Keratinocyte (primary cell): ENCODE data around the gene RNF150. TPM values are rescaled to one million over a fixed set of nuclear protein-coding genes. Genes with fewer than 3 reads are reported as not detected.

ENCODE experiments used
- DNase-seq: peaks from one replicate; pipeline ENCODE4 v3.0.0-alpha.2; 2011; ENCODE audit warnings: low read depth, missing footprints, low spot score
- FAIRE-seq: peaks from 2 replicates; lab custom pipeline; 2011; peaks lifted over from hg19 to GRCh38; lab: Jason Lieb, UNC
- H2AFZ ChIP-seq: 2 replicates; pipeline ENCODE4 v1.6.0; 2012; ENCODE audit warnings: low read length, control low read depth, inconsistent platforms; ENCODE audit not compliant: control insufficient read depth
- H3K27ac ChIP-seq: 2 replicates; pipeline ENCODE4 v1.5.1; 2011; ENCODE audit warnings: low read length; ENCODE audit not compliant: control insufficient read depth, insufficient read depth
- H3K27me3 ChIP-seq: 3 replicates; pipeline ENCODE4 v1.6.0; 2011; ENCODE audit warnings: low read length; ENCODE audit not compliant: control insufficient read depth, insufficient read depth; ENCODE audit errors: extremely low read depth
- H3K36me3 ChIP-seq, 2 experiments: 2 replicates in 1 of 2; 3 replicates in 1 of 2; pipeline ENCODE4 v1.5.1; 2011; ENCODE audit warnings: low read length in 2 of 2, mild to moderate bottlenecking in 1 of 2; ENCODE audit not compliant: control insufficient read depth in 2 of 2, insufficient read depth in 2 of 2; ENCODE audit errors: extremely low read depth in 1 of 2
- H3K4me1 ChIP-seq: 3 replicates; pipeline ENCODE4 v1.5.1; 2011; ENCODE audit warnings: low read length; ENCODE audit not compliant: control insufficient read depth, insufficient read depth; ENCODE audit errors: extremely low read depth
- H3K4me2 ChIP-seq: 3 replicates; pipeline ENCODE4 v1.6.0; 2011; ENCODE audit warnings: low read depth, low read length; ENCODE audit not compliant: control insufficient read depth, insufficient read depth; ENCODE audit errors: extremely low read depth
- H3K4me3 ChIP-seq, 3 experiments: fragments of 200-600 bp in 1 of 3; sonication (generic) in 1 of 3; 2 replicates in 2 of 3; 3 replicates in 1 of 3; pipeline ENCODE4 v1.5.1; 2011 to 2016; ENCODE audit warnings: low read length in 3 of 3, mild to moderate bottlenecking in 3 of 3, control low read depth in 2 of 3, inconsistent platforms in 1 of 3, low read depth in 1 of 3, mixed read lengths in 1 of 3, mixed run types in 1 of 3, moderate library complexity in 1 of 3; ENCODE audit not compliant: control insufficient read depth in 2 of 3, insufficient read depth in 2 of 3; ENCODE audit errors: extremely low read depth in 1 of 3
- H3K79me2 ChIP-seq: 2 replicates; pipeline ENCODE4 v1.6.0; 2012; ENCODE audit warnings: low read length; ENCODE audit not compliant: control insufficient read depth, insufficient read depth
- H3K9ac ChIP-seq: 3 replicates; pipeline ENCODE4 v1.6.0; 2011; ENCODE audit warnings: low read length; ENCODE audit not compliant: control insufficient read depth, insufficient read depth; ENCODE audit errors: extremely low read depth
- H3K9me1 ChIP-seq: 3 replicates; pipeline ENCODE4 v1.6.0; 2011; ENCODE audit warnings: low read length; ENCODE audit not compliant: control insufficient read depth, insufficient read depth; ENCODE audit errors: extremely low read depth
- H3K9me3 ChIP-seq: 2 replicates; pipeline ENCODE4 v1.5.1; 2012; ENCODE audit warnings: low read depth, low read length; ENCODE audit not compliant: control insufficient read depth
- H4K20me1 ChIP-seq: 3 replicates; pipeline ENCODE4 v1.6.0; 2011; ENCODE audit warnings: low read length; ENCODE audit not compliant: control insufficient read depth, insufficient read depth; ENCODE audit errors: extremely low read depth
- EZH2 ChIP-seq: IDR thresholded peaks from one replicate; pipeline ENCODE4 v1.6.1; 2012; ENCODE audit warnings: inconsistent platforms, mild to moderate bottlenecking, low read length, moderate library complexity
- dilution Hi-C: fragments of 300-500 bp; cut with MboI; formaldehyde crosslinking; loops from one replicate; pipeline ENCODE4 v1.7.0; 2020; ENCODE audit warnings: low sequenced_read_pairs; ENCODE audit not compliant: extremely low pct_ligation_motif_present
- polyA plus RNA-seq, 5 experiments: library from polyadenylated mRNA; depleted of rRNA in 3 of 5; stranded (reverse) in 3 of 5; stranded (forward) in 1 of 5; unstranded in 1 of 5; fragments of >200 nt; gene quantifications; 1 replicate in 1 of 5; 2 replicates in 3 of 5; 3 replicates in 1 of 5; pipeline versions ENCODE4 v1.2.1 to v1.2.3, GENCODE V29; 2011 to 2012; ENCODE audit warnings: missing spikeins in 2 of 5, low read depth in 1 of 5, low replicate concordance in 1 of 5
- TF ChIP-seq, protein P1 (sequence below), 3 experiments: IDR thresholded peaks in 1 of 3; conservative IDR thresholded peaks in 1 of 3; optimal IDR thresholded peaks in 1 of 3; 2 replicates in 2 of 3; 3 replicates in 1 of 3; pipeline versions ENCODE3 to v1.5.1; 2011; ENCODE audit warnings: low read length in 3 of 3, mild to moderate bottlenecking in 3 of 3, moderate library complexity in 2 of 3, control low read depth in 1 of 3, inconsistent platforms in 1 of 3; ENCODE audit not compliant: insufficient read depth in 2 of 3; ENCODE audit errors: extremely low read depth in 1 of 3

Gene RNF150
- polyA plus RNA-seq, 1 donor (not counting 4 experiments of a cell fraction or from before 2014, with no cell fraction given): 0.18 TPM

DNA sequence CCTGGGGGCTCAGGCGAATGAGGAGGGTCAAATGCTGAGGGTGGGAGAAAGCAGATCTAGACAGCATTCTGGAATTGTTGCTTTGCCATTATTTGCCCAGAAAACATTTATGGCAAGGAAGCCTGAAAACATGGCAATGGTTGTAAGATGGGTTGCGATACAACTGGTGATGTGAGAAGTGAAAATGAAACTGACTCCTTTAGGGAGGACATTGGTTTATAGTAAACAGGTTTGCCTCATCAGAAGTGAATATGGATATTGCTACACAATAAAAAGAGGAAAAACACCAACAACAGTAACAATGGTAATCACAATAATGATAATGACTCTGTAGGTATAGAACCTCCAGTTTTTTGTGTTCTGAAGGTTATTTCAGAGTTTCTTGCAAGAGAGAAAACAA is 270.1 kb downstream of the RNF150 start:
- no peak for DNase-seq
- TF ChIP-seq, protein P1, sequence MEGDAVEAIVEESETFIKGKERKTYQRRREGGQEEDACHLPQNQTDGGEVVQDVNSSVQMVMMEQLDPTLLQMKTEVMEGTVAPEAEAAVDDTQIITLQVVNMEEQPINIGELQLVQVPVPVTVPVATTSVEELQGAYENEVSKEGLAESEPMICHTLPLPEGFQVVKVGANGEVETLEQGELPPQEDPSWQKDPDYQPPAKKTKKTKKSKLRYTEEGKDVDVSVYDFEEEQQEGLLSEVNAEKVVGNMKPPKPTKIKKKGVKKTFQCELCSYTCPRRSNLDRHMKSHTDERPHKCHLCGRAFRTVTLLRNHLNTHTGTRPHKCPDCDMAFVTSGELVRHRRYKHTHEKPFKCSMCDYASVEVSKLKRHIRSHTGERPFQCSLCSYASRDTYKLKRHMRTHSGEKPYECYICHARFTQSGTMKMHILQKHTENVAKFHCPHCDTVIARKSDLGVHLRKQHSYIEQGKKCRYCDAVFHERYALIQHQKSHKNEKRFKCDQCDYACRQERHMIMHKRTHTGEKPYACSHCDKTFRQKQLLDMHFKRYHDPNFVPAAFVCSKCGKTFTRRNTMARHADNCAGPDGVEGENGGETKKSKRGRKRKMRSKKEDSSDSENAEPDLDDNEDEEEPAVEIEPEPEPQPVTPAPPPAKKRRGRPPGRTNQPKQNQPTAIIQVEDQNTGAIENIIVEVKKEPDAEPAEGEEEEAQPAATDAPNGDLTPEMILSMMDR (optimal IDR thresholded peaks at IDR 0.05 in 1 of 3, IDR thresholded peaks at IDR 0.05 in 1 of 3, conservative IDR thresholded peaks at IDR 0.05 in 1 of 3; ENCODE audit: extremely low read depth in 1 of 3, insufficient read depth in 2 of 3, low read length in 3 of 3): no peak
- TF ChIP-seq EZH2: no peak

DNA sequence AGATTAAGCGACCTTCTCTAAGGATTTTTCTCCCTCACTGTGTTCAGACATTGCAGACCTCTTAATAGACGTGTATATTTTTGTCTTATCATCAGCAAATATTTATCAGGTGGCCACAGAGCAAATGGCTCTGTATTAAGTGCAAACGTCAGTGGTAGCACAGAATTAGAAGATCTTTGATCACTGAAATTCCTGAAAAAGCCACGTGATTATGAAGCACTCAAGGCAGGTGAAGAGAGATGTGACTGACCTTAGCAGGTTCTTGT is 271.2 kb downstream of the RNF150 start:
- dilution Hi-C loops: no loop called here
- DNase-seq (no peak), FAIRE-seq (no peak)
- H3K36me3 ChIP-seq: no peaks in the 10 kb centered on the region
- no peak overlapping the region for H3K9ac ChIP-seq
- no peaks in the 10 kb centered on the region for H3K9me1 ChIP-seq
- peaks cover 5% of the 10 kb centered on the region for H3K4me1 ChIP-seq
- no peak overlapping the region for H3K27ac ChIP-seq
- H3K9me3 ChIP-seq: no peaks in the 10 kb centered on the region
- no peaks in the 10 kb centered on the region for H4K20me1 ChIP-seq
- no peak for TF ChIP-seq EZH2
- TF ChIP-seq, protein P1 (optimal IDR thresholded peaks at IDR 0.05 in 1 of 3, IDR thresholded peaks at IDR 0.05 in 1 of 3, conservative IDR thresholded peaks at IDR 0.05 in 1 of 3; ENCODE audit: extremely low read depth in 1 of 3, insufficient read depth in 2 of 3, low read length in 3 of 3): no peak
- H3K4me2 ChIP-seq: no peak overlapping the region
- H3K27me3 ChIP-seq: no peaks in the 10 kb centered on the region
- no peak overlapping the region for H3K4me3 ChIP-seq
- H2AFZ ChIP-seq: no peak overlapping the region
- no peaks in the 10 kb centered on the region for H3K79me2 ChIP-seq

More for the DNA sequence above, 270.1 kb downstream of the RNF150 start:
- no peak overlapping the region for H2AFZ ChIP-seq
- no peak overlapping the region for H3K27ac ChIP-seq
- no peaks in the 10 kb centered on the region for H3K4me1 ChIP-seq
- H3K9ac ChIP-seq: no peak overlapping the region
- dilution Hi-C loops: no loop called here
- no peaks in the 10 kb centered on the region for H3K36me3 ChIP-seq
- H3K4me3 ChIP-seq: no peak overlapping the region
- H3K9me1 ChIP-seq: no peaks in the 10 kb centered on the region
- no peaks in the 10 kb centered on the region for H3K27me3 ChIP-seq
- FAIRE-seq: no peak
- no peaks in the 10 kb centered on the region for H3K9me3 ChIP-seq
- no peaks in the 10 kb centered on the region for H3K79me2 ChIP-seq
- no peak overlapping the region for H3K4me2 ChIP-seq
- H4K20me1 ChIP-seq: no peaks in the 10 kb centered on the region
